ENCODE data around the gene INSM1. TPM values are rescaled to one million over a fixed set of nuclear protein-coding genes. Genes with fewer than 3 reads are reported as not detected.

INSM1 gene
- total RNA-seq, 1 experiment from 2014 or later = not detected

- Histone ChIP-seq H3K4me3 (ENCODE audit: low read depth, low read length, poor library complexity, severe bottlenecking) (no peak overlapping the region), H3K27me3 (replicated peaks; ENCODE audit: insufficient read depth, low read depth, low read length, poor library complexity) (peaks cover 75% of the 10 kb centered on the region), H3K36me3 (ENCODE audit: insufficient read depth, low read length, poor library complexity, severe bottlenecking) (no peaks in the 10 kb centered on the region), H3K9me3 (ENCODE audit: low read depth, low read length, poor library complexity, severe bottlenecking) (no peaks in the 10 kb centered on the region), H3K4me1 (ENCODE audit: insufficient read depth, low read length, poor library complexity, severe bottlenecking) (peaks cover 9% of the 10 kb centered on the region), H3K27ac (ENCODE audit: low read depth, low read length, poor library complexity, severe bottlenecking) (no peak overlapping the region)
- ChIA-PET CTCF (interaction anchor here (0.7 kb wide), 1 partner anchor 48 kb away, joined by 4 read pairs; no protein-coding TSS in a partner anchor), POLR2A (ENCODE audit: low non-redundant PET) (no interaction called here)
- no TSS peak for BruUV-seq (replicated peaks)
- intact Hi-C loops (cut with micrococcal nuclease; ENCODE audit: unreplicated experiment) = no loop called here
- DNase-seq (ENCODE audit: low spot score) = peak; percentile 32
- TF ChIP-seq, protein P1, sequence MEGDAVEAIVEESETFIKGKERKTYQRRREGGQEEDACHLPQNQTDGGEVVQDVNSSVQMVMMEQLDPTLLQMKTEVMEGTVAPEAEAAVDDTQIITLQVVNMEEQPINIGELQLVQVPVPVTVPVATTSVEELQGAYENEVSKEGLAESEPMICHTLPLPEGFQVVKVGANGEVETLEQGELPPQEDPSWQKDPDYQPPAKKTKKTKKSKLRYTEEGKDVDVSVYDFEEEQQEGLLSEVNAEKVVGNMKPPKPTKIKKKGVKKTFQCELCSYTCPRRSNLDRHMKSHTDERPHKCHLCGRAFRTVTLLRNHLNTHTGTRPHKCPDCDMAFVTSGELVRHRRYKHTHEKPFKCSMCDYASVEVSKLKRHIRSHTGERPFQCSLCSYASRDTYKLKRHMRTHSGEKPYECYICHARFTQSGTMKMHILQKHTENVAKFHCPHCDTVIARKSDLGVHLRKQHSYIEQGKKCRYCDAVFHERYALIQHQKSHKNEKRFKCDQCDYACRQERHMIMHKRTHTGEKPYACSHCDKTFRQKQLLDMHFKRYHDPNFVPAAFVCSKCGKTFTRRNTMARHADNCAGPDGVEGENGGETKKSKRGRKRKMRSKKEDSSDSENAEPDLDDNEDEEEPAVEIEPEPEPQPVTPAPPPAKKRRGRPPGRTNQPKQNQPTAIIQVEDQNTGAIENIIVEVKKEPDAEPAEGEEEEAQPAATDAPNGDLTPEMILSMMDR (conservative IDR thresholded peaks at IDR 0.05; ENCODE audit: low read depth, low read length) = no peak
- TF ChIP-seq EZH2 (IDR thresholded peaks at IDR 0.05; ENCODE audit: borderline replicate concordance, low read depth, low read length, poor library complexity, severe bottlenecking) = no peak
Measured at GRCh38 chr20:20362774-20363433, 5.0 kb upstream of the INSM1 start.

GRCh38 chr20:20363434-20363798, 4.5 kb upstream of the INSM1 start:
- ChIA-PET POLR2A (ENCODE audit: low non-redundant PET) (no interaction called here), CTCF (no interaction called here)
- H3K4me1 ChIP-seq (ENCODE audit: insufficient read depth, low read length, poor library complexity, severe bottlenecking) = peaks cover 9% of the 10 kb centered on the region
- H3K9me3 ChIP-seq (ENCODE audit: low read depth, low read length, poor library complexity, severe bottlenecking) = no peaks in the 10 kb centered on the region
- DNase-seq (ENCODE audit: low spot score) = no peak
- intact Hi-C loops (cut with micrococcal nuclease; ENCODE audit: unreplicated experiment) = no loop called here
- no TSS peak for BruUV-seq (replicated peaks)
- H3K27ac ChIP-seq (ENCODE audit: low read depth, low read length, poor library complexity, severe bottlenecking) = no peak overlapping the region
- H3K36me3 ChIP-seq (ENCODE audit: insufficient read depth, low read length, poor library complexity, severe bottlenecking) = no peaks in the 10 kb centered on the region
- no peak overlapping the region for H3K4me3 ChIP-seq (ENCODE audit: low read depth, low read length, poor library complexity, severe bottlenecking)
- TF ChIP-seq EZH2 (IDR thresholded peaks at IDR 0.05; ENCODE audit: borderline replicate concordance, low read depth, low read length, poor library complexity, severe bottlenecking) = no peak
- TF ChIP-seq, protein P1 (conservative IDR thresholded peaks at IDR 0.05; ENCODE audit: low read depth, low read length) = no peak
- peaks cover 77% of the 10 kb centered on the region for H3K27me3 ChIP-seq (replicated peaks; ENCODE audit: insufficient read depth, low read depth, low read length, poor library complexity)

GRCh38 chr20:20363799-20364592, 3.9 kb upstream of the INSM1 start:
- Histone ChIP-seq H3K4me3 (ENCODE audit: low read depth, low read length, poor library complexity, severe bottlenecking) (no peak overlapping the region), H3K27me3 (replicated peaks; ENCODE audit: insufficient read depth, low read depth, low read length, poor library complexity) (peaks cover 81% of the 10 kb centered on the region), H3K27ac (ENCODE audit: low read depth, low read length, poor library complexity, severe bottlenecking) (no peak overlapping the region), H3K36me3 (ENCODE audit: insufficient read depth, low read length, poor library complexity, severe bottlenecking) (no peaks in the 10 kb centered on the region), H3K9me3 (ENCODE audit: low read depth, low read length, poor library complexity, severe bottlenecking) (no peaks in the 10 kb centered on the region), H3K4me1 (ENCODE audit: insufficient read depth, low read length, poor library complexity, severe bottlenecking) (peaks cover 12% of the 10 kb centered on the region)
- TF ChIP-seq, protein P1 (conservative IDR thresholded peaks at IDR 0.05; ENCODE audit: low read depth, low read length) = 0 out of 2 replicates have a peak, but pooled peaks have one; percentile 11
- peak; percentile 97 for TF ChIP-seq EZH2 (IDR thresholded peaks at IDR 0.05; ENCODE audit: borderline replicate concordance, low read depth, low read length, poor library complexity, severe bottlenecking)
- intact Hi-C loops (cut with micrococcal nuclease; ENCODE audit: unreplicated experiment) = no loop called here
- no TSS peak for BruUV-seq (replicated peaks)
- DNase-seq (ENCODE audit: low spot score) = peak; percentile 35
- CTCF ChIA-PET = no interaction called here
- POLR2A ChIA-PET (ENCODE audit: low non-redundant PET) = no interaction called here
